HEK293 (cell line): ENCODE results near the gene CYP2C9.

Experiments used
- CTCF ChIA-PET: fragments of 350-600 bp; formaldehyde crosslinking; extraction: SDS; loops from one replicate; lab custom pipeline; 2021; ENCODE audit warnings: antibody characterized with exemption; lab: Yijun Ruan, JAX
- POLR2A ChIA-PET: fragments of 300-600 bp; formaldehyde crosslinking; extraction: SDS; loops from one replicate; lab custom pipeline; 2020; ENCODE audit warnings: antibody characterized with exemption, inconsistent platforms; lab: Yijun Ruan, JAX
- H3K27ac ChIP-seq: fragments of 200-500 bp; sonication (Bioruptor generic); 2 replicates; pipeline ENCODE4 v1.5.1; 2014; ENCODE audit warnings: low read depth, low read length, control low read depth, inconsistent platforms; ENCODE audit errors: extremely low read depth
- H3K36me3 ChIP-seq, 2 experiments: fragments of 200-500 bp in 1 of 2; sonication (Bioruptor generic) in 1 of 2; 1 replicate in 1 of 2; 2 replicates in 1 of 2; pipeline ENCODE4 v1.5.1; 2014 to 2017; ENCODE audit warnings: inconsistent platforms in 2 of 2, low read length in 2 of 2; ENCODE audit not compliant: control insufficient read depth in 2 of 2, insufficient read depth in 1 of 2
- H3K4me1 ChIP-seq: fragments of 200-500 bp; sonication (Bioruptor generic); 2 replicates; pipeline ENCODE4 v1.5.1; 2014; ENCODE audit warnings: mild to moderate bottlenecking, low read length, inconsistent platforms; ENCODE audit not compliant: control insufficient read depth, insufficient read depth
- H3K4me3 ChIP-seq: 2 replicates; pipeline ENCODE4 v1.5.1; 2011; ENCODE audit warnings: low read depth, mild to moderate bottlenecking, control low read depth, low read length, moderate library complexity
- H3K9me3 ChIP-seq: fragments of 200-500 bp; sonication (Bioruptor generic); 2 replicates; pipeline ENCODE4 v1.5.1; 2014; ENCODE audit warnings: low read depth, low read length, inconsistent platforms; ENCODE audit not compliant: control insufficient read depth, insufficient read depth
- ATF2 ChIP-seq: fragments of 450-650 bp; formaldehyde crosslinking; IDR thresholded peaks from 2 replicates; pipeline ENCODE4 v1.5.1; 2016; ENCODE audit warnings: missing biosample characterization, missing genetic modification characterization, low read depth
- CTCF ChIP-seq: fragments of 450-650 bp; formaldehyde crosslinking; IDR thresholded peaks from 2 replicates; pipeline ENCODE4 v1.5.1; 2016; ENCODE audit warnings: missing biosample characterization, missing genetic modification characterization
- GLI2 ChIP-seq: fragments of 450-650 bp; formaldehyde crosslinking; IDR thresholded peaks from 2 replicates; pipeline ENCODE4; 2017; ENCODE audit warnings: missing biosample characterization, missing genetic modification characterization, low read depth, borderline replicate concordance
- PRDM6 ChIP-seq: fragments of 450-650 bp; formaldehyde crosslinking; IDR thresholded peaks from 2 replicates; pipeline ENCODE4 v1.5.1; 2017; ENCODE audit warnings: missing biosample characterization, missing genetic modification characterization
- SCRT1 ChIP-seq: fragments of 450-650 bp; formaldehyde crosslinking; IDR thresholded peaks from 2 replicates; pipeline ENCODE4 v1.5.1; 2016; ENCODE audit warnings: missing biosample characterization, missing genetic modification characterization, borderline replicate concordance
- TRIM28 ChIP-seq: IDR thresholded peaks from 2 replicates; pipeline ENCODE4 v1.6.1; 2011; ENCODE audit warnings: low read length, control low read depth, borderline replicate concordance
- ZBTB17 ChIP-seq: fragments of 450-650 bp; formaldehyde crosslinking; IDR thresholded peaks from 2 replicates; pipeline ENCODE4 v1.5.1; 2016; ENCODE audit warnings: missing biosample characterization, missing genetic modification characterization
- ZNF138 ChIP-seq: fragments of 450-650 bp; formaldehyde crosslinking; IDR thresholded peaks from 2 replicates; pipeline ENCODE4 v1.5.1; 2016; ENCODE audit warnings: missing biosample characterization, missing genetic modification characterization, borderline replicate concordance
- ZNF221 ChIP-seq: fragments of 450-650 bp; formaldehyde crosslinking; IDR thresholded peaks from 2 replicates; pipeline ENCODE4 v1.5.1; 2017; ENCODE audit warnings: missing biosample characterization, missing genetic modification characterization, borderline replicate concordance
- ZNF335 ChIP-seq: fragments of 450-650 bp; formaldehyde crosslinking; conservative IDR thresholded peaks from 2 replicates; pipeline ENCODE4 v1.5.1; 2016; ENCODE audit warnings: missing biosample characterization, missing genetic modification characterization
- ZNF48 ChIP-seq: fragments of 450-650 bp; formaldehyde crosslinking; IDR thresholded peaks from 2 replicates; pipeline ENCODE4 v1.5.1; 2016; ENCODE audit warnings: missing biosample characterization, missing genetic modification characterization
- ZNF501 ChIP-seq: fragments of 450-650 bp; formaldehyde crosslinking; IDR thresholded peaks from 2 replicates; pipeline ENCODE4 v1.5.1; 2016; ENCODE audit warnings: missing biosample characterization, missing genetic modification characterization
- ZNF626 ChIP-seq: fragments of 450-650 bp; sonication (Bioruptor Pico); formaldehyde crosslinking; IDR thresholded peaks from 2 replicates; pipeline ENCODE4 v1.5.1; 2018; ENCODE audit warnings: missing biosample characterization, missing genetic modification characterization, inconsistent platforms
- ZNF639 ChIP-seq: fragments of 450-650 bp; formaldehyde crosslinking; IDR thresholded peaks from 2 replicates; pipeline ENCODE4 v1.5.1; 2016; ENCODE audit warnings: missing biosample characterization, missing genetic modification characterization
- ZNF654 ChIP-seq: fragments of 450-650 bp; formaldehyde crosslinking; IDR thresholded peaks from 2 replicates; pipeline ENCODE4 v1.5.1; 2016; ENCODE audit warnings: low read depth, missing biosample characterization, missing genetic modification characterization
- ZNF677 ChIP-seq: fragments of 450-650 bp; IDR thresholded peaks from 2 replicates; pipeline ENCODE4 v1.5.0; 2018; ENCODE audit warnings: missing biosample characterization, mild to moderate bottlenecking, missing genetic modification characterization, moderate library complexity
- ZNF791 ChIP-seq: fragments of 450-650 bp; formaldehyde crosslinking; IDR thresholded peaks from 2 replicates; pipeline ENCODE4 v1.5.1; 2016; ENCODE audit warnings: missing biosample characterization, missing genetic modification characterization
- ZNF792 ChIP-seq: fragments of 450-650 bp; formaldehyde crosslinking; IDR thresholded peaks from 2 replicates; pipeline ENCODE4 v1.5.1; 2016; ENCODE audit warnings: missing biosample characterization, missing genetic modification characterization
- ZSCAN23 ChIP-seq: fragments of 450-650 bp; formaldehyde crosslinking; IDR thresholded peaks from 2 replicates; pipeline ENCODE4 v1.5.1; 2016; ENCODE audit warnings: missing biosample characterization, missing genetic modification characterization
- ZSCAN30 ChIP-seq: fragments of 450-650 bp; IDR thresholded peaks from 2 replicates; pipeline ENCODE4 v1.5.1; 2018; ENCODE audit warnings: missing biosample characterization, mild to moderate bottlenecking, missing genetic modification characterization, moderate library complexity
- TF ChIP-seq, protein P1 (sequence below): fragments of 450-650 bp; formaldehyde crosslinking; IDR thresholded peaks from 2 replicates; pipeline ENCODE4 v1.5.1; 2016; ENCODE audit warnings: missing biosample characterization, missing genetic modification characterization, borderline replicate concordance
- TF ChIP-seq, protein P2 (sequence below): fragments of 450-650 bp; formaldehyde crosslinking; optimal IDR thresholded peaks from 2 replicates; pipeline ENCODE3; 2016; ENCODE audit warnings: missing biosample characterization, mild to moderate bottlenecking, missing genetic modification characterization
- TF ChIP-seq, protein P3 (sequence below): fragments of 450-650 bp; formaldehyde crosslinking; IDR thresholded peaks from 2 replicates; pipeline ENCODE4 v1.5.1; 2017; ENCODE audit warnings: missing biosample characterization, missing genetic modification characterization

CYP2C9 gene

DNA sequence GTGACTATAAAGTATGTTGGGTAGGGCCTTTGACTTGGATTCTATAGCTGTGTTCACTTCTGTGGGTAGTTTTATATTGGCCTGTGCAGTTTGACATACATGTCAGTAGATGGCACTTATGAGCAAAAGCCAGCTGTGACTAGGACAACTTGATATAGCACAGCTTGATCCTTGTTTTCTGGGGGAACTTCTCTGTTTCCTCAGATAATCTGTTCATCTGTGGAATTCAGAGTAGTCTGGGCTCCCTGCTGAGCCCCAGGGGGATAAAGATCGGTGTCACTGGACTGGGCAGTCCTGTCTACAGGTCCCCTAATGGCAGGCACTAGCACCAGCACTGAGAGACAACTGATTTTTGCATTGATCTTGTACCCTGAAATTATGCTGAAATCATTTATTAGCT lies 25.4 kb downstream of the CYP2C9 start:
- CTCF ChIA-PET, result interaction anchor here (0.6 to 1.9 kb wide), 11 partner anchors 10 to 332 kb away, joined by 3 to 15 read pairs (median 3); no protein-coding TSS in a partner anchor
- no peaks in the 10 kb centered on the region for H3K9me3 ChIP-seq
- no peaks in the 10 kb centered on the region for H3K36me3 ChIP-seq
- H3K27ac ChIP-seq, result no peak overlapping the region
- H3K4me3 ChIP-seq, result no peak overlapping the region
- TF ChIP-seq ZNF677 (tag by site-specific recombination) (no peak), ZNF654 (tag by site-specific recombination) (peak; percentile 62), ZNF48 (tag by site-specific recombination) (no peak), ZSCAN30 (tag by site-specific recombination) (no peak), CTCF (tag by site-specific recombination) (peak; percentile 40; the same call in 1 of the 2 replicates)
- TF ChIP-seq, all 188 proteins: peak for 2
- POLR2A ChIA-PET, result no interaction called here
- no peaks in the 10 kb centered on the region for H3K4me1 ChIP-seq

DNA sequence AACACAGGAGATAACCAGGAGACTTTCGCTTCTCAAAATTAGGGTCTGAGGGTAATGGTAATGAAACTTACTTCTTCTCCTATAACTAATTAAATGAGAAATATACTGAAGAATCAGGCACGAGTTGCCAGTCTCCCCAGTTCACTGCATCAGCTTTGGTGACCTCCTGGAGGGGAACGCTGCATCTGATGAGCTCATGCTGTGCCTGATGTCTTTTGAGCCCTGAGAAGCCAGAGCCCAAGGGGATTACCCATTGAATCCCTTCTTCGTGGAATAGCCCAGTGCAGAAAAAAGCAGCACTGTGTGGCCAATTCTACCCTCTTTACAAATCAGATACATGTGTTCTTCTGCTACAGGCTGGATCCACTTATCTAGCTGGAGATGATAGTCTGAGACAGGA lies 45.1 kb downstream of the CYP2C9 start:
- Histone ChIP-seq H3K27ac (no peak overlapping the region), H3K4me1 (no peaks in the 10 kb centered on the region), H3K36me3 (no peaks in the 10 kb centered on the region), H3K9me3 (no peaks in the 10 kb centered on the region), H3K4me3 (no peak overlapping the region)
- POLR2A ChIA-PET, result no interaction called here
- CTCF ChIA-PET, result interaction anchor here (0.5 to 1.7 kb wide), 2 partner anchors 20 to 606 kb away, joined by 4 to 5 read pairs; no protein-coding TSS in a partner anchor
- TF ChIP-seq GLI2 (tag by site-specific recombination) (no peak), ZNF792 (tag by site-specific recombination) (no peak), ZNF221 (no peak), ZNF626 (no peak), ZNF335 (tag by site-specific recombination) (no peak), ZNF138 (tag by site-specific recombination) (no peak), ZNF639 (tag by site-specific recombination) (no peak), ZBTB17 (tag by site-specific recombination) (no peak), ATF2 (tag by site-specific recombination) (no peak), ZSCAN23 (tag by site-specific recombination) (no peak), ZNF501 (tag by site-specific recombination) (no peak), ZNF791 (tag by site-specific recombination) (no peak), SCRT1 (tag by site-specific recombination) (no peak), TRIM28 (no peak), PRDM6 (tag by site-specific recombination) (no peak)
- TF ChIP-seq, protein P1, sequence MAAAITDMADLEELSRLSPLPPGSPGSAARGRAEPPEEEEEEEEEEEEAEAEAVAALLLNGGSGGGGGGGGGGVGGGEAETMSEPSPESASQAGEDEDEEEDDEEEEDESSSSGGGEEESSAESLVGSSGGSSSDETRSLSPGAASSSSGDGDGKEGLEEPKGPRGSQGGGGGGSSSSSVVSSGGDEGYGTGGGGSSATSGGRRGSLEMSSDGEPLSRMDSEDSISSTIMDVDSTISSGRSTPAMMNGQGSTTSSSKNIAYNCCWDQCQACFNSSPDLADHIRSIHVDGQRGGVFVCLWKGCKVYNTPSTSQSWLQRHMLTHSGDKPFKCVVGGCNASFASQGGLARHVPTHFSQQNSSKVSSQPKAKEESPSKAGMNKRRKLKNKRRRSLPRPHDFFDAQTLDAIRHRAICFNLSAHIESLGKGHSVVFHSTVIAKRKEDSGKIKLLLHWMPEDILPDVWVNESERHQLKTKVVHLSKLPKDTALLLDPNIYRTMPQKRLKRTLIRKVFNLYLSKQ (tag by site-specific recombination), result no peak
- TF ChIP-seq, protein P2, sequence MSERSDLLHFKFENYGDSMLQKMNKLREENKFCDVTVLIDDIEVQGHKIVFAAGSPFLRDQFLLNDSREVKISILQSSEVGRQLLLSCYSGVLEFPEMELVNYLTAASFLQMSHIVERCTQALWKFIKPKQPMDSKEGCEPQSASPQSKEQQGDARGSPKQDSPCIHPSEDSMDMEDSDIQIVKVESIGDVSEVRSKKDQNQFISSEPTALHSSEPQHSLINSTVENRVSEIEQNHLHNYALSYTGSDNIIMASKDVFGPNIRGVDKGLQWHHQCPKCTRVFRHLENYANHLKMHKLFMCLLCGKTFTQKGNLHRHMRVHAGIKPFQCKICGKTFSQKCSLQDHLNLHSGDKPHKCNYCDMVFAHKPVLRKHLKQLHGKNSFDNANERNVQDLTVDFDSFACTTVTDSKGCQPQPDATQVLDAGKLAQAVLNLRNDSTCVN (tag by site-specific recombination), result no peak
- TF ChIP-seq, protein P3, sequence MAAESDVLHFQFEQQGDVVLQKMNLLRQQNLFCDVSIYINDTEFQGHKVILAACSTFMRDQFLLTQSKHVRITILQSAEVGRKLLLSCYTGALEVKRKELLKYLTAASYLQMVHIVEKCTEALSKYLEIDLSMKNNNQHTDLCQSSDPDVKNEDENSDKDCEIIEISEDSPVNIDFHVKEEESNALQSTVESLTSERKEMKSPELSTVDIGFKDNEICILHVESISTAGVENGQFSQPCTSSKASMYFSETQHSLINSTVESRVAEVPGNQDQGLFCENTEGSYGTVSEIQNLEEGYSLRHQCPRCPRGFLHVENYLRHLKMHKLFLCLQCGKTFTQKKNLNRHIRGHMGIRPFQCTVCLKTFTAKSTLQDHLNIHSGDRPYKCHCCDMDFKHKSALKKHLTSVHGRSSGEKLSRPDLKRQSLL (tag by site-specific recombination), result no peak
